ENCODE data around the gene TCF21. TPM values are rescaled to one million over a fixed set of nuclear protein-coding genes. Genes with fewer than 3 reads are reported as not detected.

Gene TCF21
- total and polyA plus RNA-seq, 4 donors = 14.5 to 80.9 (median 31.6) TPM

GRCh38 chr6:133899556-133899955, 10.6 kb downstream of the TCF21 start:
- Histone ChIP-seq H3K27ac (ENCODE audit: low read depth in 1 of 2, low read length in 1 of 2) (peak overlapping the region in 1 of 2 donors; percentile 31), H3K27me3 (ENCODE audit: control insufficient read depth in 3 of 3, insufficient read depth in 3 of 3, low read length in 2 of 3) (peaks cover 0 to 15% (median 2%) of the 10 kb centered on the region in 3 donors), H3K9me3 (ENCODE audit: control insufficient read depth in 4 of 4, insufficient read depth in 3 of 4, low read length in 3 of 4) (no peaks in the 10 kb centered on the region), H3K4me3 (no peak overlapping the region), H3K4me1 (ENCODE audit: control insufficient read depth in 5 of 5, insufficient read depth in 5 of 5, low read length in 5 of 5) (peaks cover 0 to 33% (median 3%) of the 10 kb centered on the region in 5 donors), H3K9ac (ENCODE audit: insufficient read depth in 1 of 2, low read length in 2 of 2) (no peak overlapping the region), H3K36me3 (ENCODE audit: control insufficient read depth in 4 of 4, insufficient read depth in 4 of 4, low read length in 4 of 4) (peaks cover 0 to 7% (median 0%) of the 10 kb centered on the region in 4 donors)
- TF ChIP-seq CTCF (IDR thresholded peaks at IDR 0.05; ENCODE audit: control extremely low read depth, extremely low read depth) = no peak
- peak in 1 of 3 donors; percentile 48 for DNase-seq
- ATAC-seq (ENCODE audit: insufficient read depth, low FRiP score) = no peak

- no peak for TF ChIP-seq CTCF (IDR thresholded peaks at IDR 0.05; ENCODE audit: control extremely low read depth, extremely low read depth)
- no peak overlapping the region for H3K4me3 ChIP-seq
- no peak overlapping the region for H3K9ac ChIP-seq (ENCODE audit: insufficient read depth in 1 of 2, low read length in 2 of 2)
- DNase-seq (no peak), ATAC-seq (ENCODE audit: insufficient read depth, low FRiP score) (no peak)
- no peak overlapping the region for H3K27ac ChIP-seq (ENCODE audit: low read depth in 1 of 2, low read length in 1 of 2)
- H3K4me1 ChIP-seq (ENCODE audit: control insufficient read depth in 5 of 5, insufficient read depth in 5 of 5, low read length in 5 of 5) = peaks cover 0 to 4% (median 0%) of the 10 kb centered on the region in 5 donors
- WGBS, 2 donors = 94% methylated on average over 2 of the region's 2 CpGs
- no peaks in the 10 kb centered on the region for H3K9me3 ChIP-seq (ENCODE audit: control insufficient read depth in 4 of 4, insufficient read depth in 3 of 4, low read length in 3 of 4)
- no peaks in the 10 kb centered on the region for H3K27me3 ChIP-seq (ENCODE audit: control insufficient read depth in 3 of 3, insufficient read depth in 3 of 3, low read length in 2 of 3)
- H3K36me3 ChIP-seq (ENCODE audit: control insufficient read depth in 4 of 4, insufficient read depth in 4 of 4, low read length in 4 of 4) = no peaks in the 10 kb centered on the region
Observed at GRCh38 chr6:133903855-133904254, 14.9 kb downstream of the TCF21 start.

GRCh38 chr6:133906050-133906449, 17.1 kb downstream of the TCF21 start:
- DNase-seq = no peak
- no peak for TF ChIP-seq CTCF (IDR thresholded peaks at IDR 0.05; ENCODE audit: control extremely low read depth, extremely low read depth)
- no peak overlapping the region for H3K9ac ChIP-seq (ENCODE audit: insufficient read depth in 1 of 2, low read length in 2 of 2)
- no peak overlapping the region for H3K27ac ChIP-seq (ENCODE audit: low read depth in 1 of 2, low read length in 1 of 2)
- WGBS, 2 donors = 17 to 61% methylated on average over 1 of the region's 1 CpG
- no peak for ATAC-seq (ENCODE audit: insufficient read depth, low FRiP score)
- H3K4me3 ChIP-seq = no peak overlapping the region
- no peaks in the 10 kb centered on the region for H3K36me3 ChIP-seq (ENCODE audit: control insufficient read depth in 4 of 4, insufficient read depth in 4 of 4, low read length in 4 of 4)
- peaks cover 0 to 5% (median 0%) of the 10 kb centered on the region in 4 donors for H3K9me3 ChIP-seq (ENCODE audit: control insufficient read depth in 4 of 4, insufficient read depth in 3 of 4, low read length in 3 of 4)
- no peaks in the 10 kb centered on the region for H3K27me3 ChIP-seq (ENCODE audit: control insufficient read depth in 3 of 3, insufficient read depth in 3 of 3, low read length in 2 of 3)
- H3K4me1 ChIP-seq (ENCODE audit: control insufficient read depth in 5 of 5, insufficient read depth in 5 of 5, low read length in 5 of 5) = peaks cover 0 to 4% (median 0%) of the 10 kb centered on the region in 5 donors

- H3K4me1 ChIP-seq (ENCODE audit: control insufficient read depth in 5 of 5, insufficient read depth in 5 of 5, low read length in 5 of 5) = peaks cover 0 to 24% (median 0%) of the 10 kb centered on the region in 5 donors
- peak; percentile 69 for ATAC-seq (ENCODE audit: insufficient read depth, low FRiP score)
- peaks cover 0 to 4% (median 0%) of the 10 kb centered on the region in 4 donors for H3K9me3 ChIP-seq (ENCODE audit: control insufficient read depth in 4 of 4, insufficient read depth in 3 of 4, low read length in 3 of 4)
- H3K27me3 ChIP-seq (ENCODE audit: control insufficient read depth in 3 of 3, insufficient read depth in 3 of 3, low read length in 2 of 3) = no peaks in the 10 kb centered on the region
- peak; percentile 94 to 97 (median 96) for DNase-seq
- 6 to 7% methylated on average over 8 of the region's 8 CpGs for WGBS, 2 donors
- H3K36me3 ChIP-seq (ENCODE audit: control insufficient read depth in 4 of 4, insufficient read depth in 4 of 4, low read length in 4 of 4) = no peaks in the 10 kb centered on the region
- no peak overlapping the region for H3K4me3 ChIP-seq
- H3K9ac ChIP-seq (ENCODE audit: insufficient read depth in 1 of 2, low read length in 2 of 2) = peak overlapping the region in 1 of 2 donors; percentile 66
- TF ChIP-seq CTCF (IDR thresholded peaks at IDR 0.05; ENCODE audit: control extremely low read depth, extremely low read depth) = peak; percentile 60
- H3K27ac ChIP-seq (ENCODE audit: low read depth in 1 of 2, low read length in 1 of 2) = no peak overlapping the region
Observed at GRCh38 chr6:133916650-133917151, 27.8 kb downstream of the TCF21 start.
